Measurements from ENCODE around the gene BCO2. TPM values are rescaled to one million over a fixed set of nuclear protein-coding genes. Genes with fewer than 3 reads are reported as not detected.

BCO2 gene
- total RNA-seq, 4 donors from 2014 or later = 4.4 to 33.6 (median 18.3) TPM

- no peak for DNase-seq (ENCODE audit: low spot score)
- ATAC-seq (ENCODE audit: low FRiP score) = no peak
- TF ChIP-seq CTCF (IDR thresholded peaks at IDR 0.05) = no peak
Measured at GRCh38 chr11:112215621-112216020, 40.3 kb downstream of the BCO2 start.

GRCh38 chr11:112216561-112217105, 41.3 kb downstream of the BCO2 start:
- no peak for TF ChIP-seq CTCF (IDR thresholded peaks at IDR 0.05)
- ATAC-seq (ENCODE audit: low FRiP score) (no peak), DNase-seq (ENCODE audit: low spot score) (no peak)

- ATAC-seq (ENCODE audit: low FRiP score) = peak; percentile 75
- DNase-seq (ENCODE audit: low spot score) = no peak
- peak in 2 of 3 donors; percentile 22 to 49 for TF ChIP-seq CTCF (IDR thresholded peaks at IDR 0.05)
Measured at GRCh38 chr11:112219476-112220232, 44.3 kb downstream of the BCO2 start.

- TF ChIP-seq CTCF (IDR thresholded peaks at IDR 0.05) = no peak
- no peak for ATAC-seq (ENCODE audit: low FRiP score)
- no peak for DNase-seq (ENCODE audit: low spot score)
Measured at GRCh38 chr11:112221274-112221835, 46.0 kb downstream of the BCO2 start.

- ATAC-seq (ENCODE audit: low FRiP score) (no peak), DNase-seq (ENCODE audit: low spot score) (no peak)
- no peak for TF ChIP-seq CTCF (IDR thresholded peaks at IDR 0.05)
Measured at GRCh38 chr11:112222303-112222702, 47.0 kb downstream of the BCO2 start.

- TF ChIP-seq CTCF (IDR thresholded peaks at IDR 0.05) = no peak
- no peak for DNase-seq (ENCODE audit: low spot score)
- no peak for ATAC-seq (ENCODE audit: low FRiP score)
Measured at GRCh38 chr11:112223121-112223520, 47.8 kb downstream of the BCO2 start.
